Choroid plexus epithelial cell (primary cell): ENCODE data around the gene CENPO.

ENCODE experiments used
- DNase-seq: peaks from one replicate; pipeline ENCODE4 v3.0.0-alpha.2; 2010; ENCODE audit warnings: low read depth
- H3K4me3 ChIP-seq: 2 replicates; pipeline ENCODE4 v1.5.1; 2011; ENCODE audit warnings: low read depth, mild to moderate bottlenecking, control low read depth, low read length, moderate library complexity
- CTCF ChIP-seq: conservative IDR thresholded peaks from 2 replicates; pipeline ENCODE4 v1.5.1; 2011; ENCODE audit warnings: low read depth, mild to moderate bottlenecking, control low read depth, inconsistent platforms, low read length, moderate library complexity

The CENPO gene

GRCh38 chr2:24844023-24844685 lies 50.9 kb downstream of the CENPO start:
- DNase-seq, result no peak
- H3K4me3 ChIP-seq, result no peak overlapping the region
- TF ChIP-seq CTCF, result no peak

GRCh38 chr2:24845691-24846090 lies 52.5 kb downstream of the CENPO start:
- DNase-seq, result no peak
- TF ChIP-seq CTCF, result no peak
- H3K4me3 ChIP-seq, result no peak overlapping the region

- DNase-seq, result peak; percentile 30
- no peak overlapping the region for H3K4me3 ChIP-seq
- TF ChIP-seq CTCF, result no peak
Observed at GRCh38 chr2:24850944-24851343, 57.7 kb downstream of the CENPO start.

- no peak overlapping the region for H3K4me3 ChIP-seq
- no peak for TF ChIP-seq CTCF
- DNase-seq, result no peak
Observed at GRCh38 chr2:24852026-24852425, 58.8 kb downstream of the CENPO start.

GRCh38 chr2:24852431-24853020 lies 59.3 kb downstream of the CENPO start:
- TF ChIP-seq CTCF, result no peak
- no peak overlapping the region for H3K4me3 ChIP-seq
- no peak for DNase-seq

GRCh38 chr2:24853046-24853445 lies 59.8 kb downstream of the CENPO start:
- H3K4me3 ChIP-seq, result no peak overlapping the region
- DNase-seq, result no peak
- TF ChIP-seq CTCF, result no peak

- TF ChIP-seq CTCF, result no peak
- peak; percentile 38 for DNase-seq
- no peak overlapping the region for H3K4me3 ChIP-seq
Observed at GRCh38 chr2:24853996-24854395, 60.8 kb downstream of the CENPO start.
